ENCODE results near the gene CDK10. TPM values are rescaled to one million over a fixed set of nuclear protein-coding genes. Genes with fewer than 3 reads are reported as not detected.

Gene CDK10
- total RNA-seq, 2 experiments from 2014 or later, result 58.9 to 62.8 TPM

- peak; percentile 96 to 99 (median 98) for DNase-seq
- H3K27ac Mint-ChIP-seq, result peak within 1 kb of the TSS; percentile 81
- TF ChIP-seq, protein P1, sequence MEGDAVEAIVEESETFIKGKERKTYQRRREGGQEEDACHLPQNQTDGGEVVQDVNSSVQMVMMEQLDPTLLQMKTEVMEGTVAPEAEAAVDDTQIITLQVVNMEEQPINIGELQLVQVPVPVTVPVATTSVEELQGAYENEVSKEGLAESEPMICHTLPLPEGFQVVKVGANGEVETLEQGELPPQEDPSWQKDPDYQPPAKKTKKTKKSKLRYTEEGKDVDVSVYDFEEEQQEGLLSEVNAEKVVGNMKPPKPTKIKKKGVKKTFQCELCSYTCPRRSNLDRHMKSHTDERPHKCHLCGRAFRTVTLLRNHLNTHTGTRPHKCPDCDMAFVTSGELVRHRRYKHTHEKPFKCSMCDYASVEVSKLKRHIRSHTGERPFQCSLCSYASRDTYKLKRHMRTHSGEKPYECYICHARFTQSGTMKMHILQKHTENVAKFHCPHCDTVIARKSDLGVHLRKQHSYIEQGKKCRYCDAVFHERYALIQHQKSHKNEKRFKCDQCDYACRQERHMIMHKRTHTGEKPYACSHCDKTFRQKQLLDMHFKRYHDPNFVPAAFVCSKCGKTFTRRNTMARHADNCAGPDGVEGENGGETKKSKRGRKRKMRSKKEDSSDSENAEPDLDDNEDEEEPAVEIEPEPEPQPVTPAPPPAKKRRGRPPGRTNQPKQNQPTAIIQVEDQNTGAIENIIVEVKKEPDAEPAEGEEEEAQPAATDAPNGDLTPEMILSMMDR (IDR thresholded peaks at IDR 0.05), result no peak
- H3K9me3 ChIP-seq (ENCODE audit: control insufficient read depth in 1 of 2, insufficient read depth in 1 of 2, low read length in 2 of 2), result no peaks in the 10 kb centered on the region
- H3K27me3 Mint-ChIP-seq, result no peaks in the 10 kb centered on the region
- ChIA-PET POLR2A (interaction anchor here (0.6 to 4.4 kb wide), 14 partner anchors 10 to 921 kb away, joined by 3 to 35 read pairs (median 10); partner anchors contain the start of genes CDK10, TCF25 and VPS9D1), CTCF (interaction anchor here (0.6 to 5.9 kb wide), 9 partner anchors 15 to 160 kb away, joined by 3 to 73 read pairs (median 13); partner anchors contain the start of gene CDK10)
- H3K36me3 ChIP-seq (ENCODE audit: insufficient read depth, low read length), result peaks cover 6% of the 10 kb centered on the region
- H3K4me1 ChIP-seq (ENCODE audit: insufficient read depth, low read length), result peaks cover 43% of the 10 kb centered on the region
- H3K4me3 ChIP-seq (ENCODE audit: low read length), result peak within 1 kb of the TSS; percentile 63
- H3K27me3 ChIP-seq (ENCODE audit: control insufficient read depth in 1 of 2, insufficient read depth in 2 of 2, low read length in 2 of 2), result no peaks in the 10 kb centered on the region
- no peaks in the 10 kb centered on the region for H3K9me3 Mint-ChIP-seq
- H3K4me1 Mint-ChIP-seq (ENCODE audit: low read depth), result peaks cover 22% of the 10 kb centered on the region
- H3K4me3 Mint-ChIP-seq, result peak within 1 kb of the TSS; percentile 83
- H3K36me3 Mint-ChIP-seq (ENCODE audit: low read depth), result peaks cover 13% of the 10 kb centered on the region
- H3K27ac ChIP-seq (ENCODE audit: low read depth in 1 of 2, low read length in 2 of 2), result peak within 1 kb of the TSS; percentile 77 to 92
- intact Hi-C loops (cut with DNase I, micrococcal nuclease), result loop anchor here (1.0 to 5.0 kb wide), 7 partner anchors 20 to 316 kb away; partner anchors contain the start of genes DBNDD1 (in 1 of the 2), TCF25 (in 1 of the 2) and ZNF276 (in 1 of the 2)
- ATAC-seq (ENCODE audit: poor library complexity), result peak; percentile 81
Observed at GRCh38 chr16:89701425-89702406, 15.2 kb downstream of the CDK10 start, which contains the start of gene SPATA2L. Gene SPATA2L (minus strand): TSS chr16:89701705. CDS start chr16:89701232, 473 bp downstream.

DNA sequence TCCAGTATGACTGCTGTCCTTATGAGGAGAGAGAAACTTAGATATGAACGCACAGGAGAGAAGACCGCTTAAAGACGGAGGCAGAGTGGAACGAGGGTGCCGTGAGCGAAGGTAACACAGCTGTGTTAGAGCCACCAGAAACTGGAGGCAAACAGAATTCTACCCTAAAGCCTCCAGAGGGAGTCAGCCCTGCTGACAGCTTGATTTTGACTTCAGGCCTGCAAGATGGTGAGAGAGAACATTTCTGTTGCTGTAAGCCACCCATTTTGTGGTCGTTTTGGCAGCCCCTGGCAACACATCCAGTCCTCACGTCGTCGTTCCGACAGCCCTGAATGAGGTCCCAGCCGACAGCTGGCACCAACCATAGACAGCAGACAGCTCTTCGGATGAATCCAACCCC is 17.8 kb downstream of the CDK10 start:
- peaks cover 9% of the 10 kb centered on the region for H3K36me3 Mint-ChIP-seq (ENCODE audit: low read depth)
- Histone ChIP-seq H3K27ac (ENCODE audit: low read depth in 1 of 2, low read length in 2 of 2) (no peak overlapping the region), H3K4me3 (ENCODE audit: low read length) (no peak overlapping the region), H3K4me1 (ENCODE audit: insufficient read depth, low read length) (peaks cover 37% of the 10 kb centered on the region), H3K36me3 (ENCODE audit: insufficient read depth, low read length) (no peaks in the 10 kb centered on the region), H3K27me3 (ENCODE audit: control insufficient read depth in 1 of 2, insufficient read depth in 2 of 2, low read length in 2 of 2) (no peaks in the 10 kb centered on the region), H3K9me3 (ENCODE audit: control insufficient read depth in 1 of 2, insufficient read depth in 1 of 2, low read length in 2 of 2) (no peaks in the 10 kb centered on the region)
- H3K27ac Mint-ChIP-seq, result no peak overlapping the region
- peak in 2 of 14 experiments; percentile 4 to 32 for DNase-seq
- H3K27me3 Mint-ChIP-seq, result no peaks in the 10 kb centered on the region
- ChIA-PET CTCF (interaction anchor here (1.8 to 5.9 kb wide), 2 partner anchors 89 to 158 kb away, joined by 8 to 73 read pairs; no protein-coding TSS in a partner anchor), POLR2A (no interaction called here)
- no peak overlapping the region for H3K4me3 Mint-ChIP-seq
- H3K4me1 Mint-ChIP-seq (ENCODE audit: low read depth), result peaks cover 22% of the 10 kb centered on the region
- no peaks in the 10 kb centered on the region for H3K9me3 Mint-ChIP-seq
- intact Hi-C loops (cut with DNase I, micrococcal nuclease), result loop anchor here in 1 of 2 experiments (5.0 kb wide), 1 partner anchor 313 kb away; the partner anchor contains the start of gene DBNDD1
- TF ChIP-seq, protein P1 (IDR thresholded peaks at IDR 0.05), result no peak
- ATAC-seq (ENCODE audit: poor library complexity), result no peak

GRCh38 chr16:89705006-89705405 is 18.5 kb downstream of the CDK10 start:
- H3K36me3 Mint-ChIP-seq (ENCODE audit: low read depth), result peaks cover 6% of the 10 kb centered on the region
- Histone ChIP-seq H3K27ac (ENCODE audit: low read depth in 1 of 2, low read length in 2 of 2) (no peak overlapping the region), H3K27me3 (ENCODE audit: control insufficient read depth in 1 of 2, insufficient read depth in 2 of 2, low read length in 2 of 2) (no peaks in the 10 kb centered on the region), H3K9me3 (ENCODE audit: control insufficient read depth in 1 of 2, insufficient read depth in 1 of 2, low read length in 2 of 2) (no peaks in the 10 kb centered on the region), H3K36me3 (ENCODE audit: insufficient read depth, low read length) (no peaks in the 10 kb centered on the region), H3K4me1 (ENCODE audit: insufficient read depth, low read length) (peaks cover 32% of the 10 kb centered on the region), H3K4me3 (ENCODE audit: low read length) (no peak overlapping the region)
- CTCF ChIA-PET, result interaction anchor here (0.8 to 5.9 kb wide), 8 partner anchors 11 to 167 kb away, joined by 3 to 73 read pairs (median 8); no protein-coding TSS in a partner anchor
- H3K4me3 Mint-ChIP-seq, result peak overlapping the region; percentile 48
- no peaks in the 10 kb centered on the region for H3K27me3 Mint-ChIP-seq
- H3K9me3 Mint-ChIP-seq, result no peaks in the 10 kb centered on the region
- H3K27ac Mint-ChIP-seq, result no peak overlapping the region
- ATAC-seq (ENCODE audit: poor library complexity) (no peak), DNase-seq (peak in 1 of 14 experiments; percentile 44)
- POLR2A ChIA-PET, result interaction anchor here (0.6 to 1.8 kb wide), 7 partner anchors 32 to 239 kb away, joined by 3 to 14 read pairs (median 5); partner anchors contain the start of gene TCF25
- TF ChIP-seq, protein P1 (IDR thresholded peaks at IDR 0.05), result no peak
- H3K4me1 Mint-ChIP-seq (ENCODE audit: low read depth), result peaks cover 19% of the 10 kb centered on the region
- intact Hi-C loops (cut with DNase I, micrococcal nuclease), result no loop called here

Data from CD4-positive, alpha-beta T cell (primary cell).